ENCODE results near the gene ORAI2. TPM values are rescaled to one million over a fixed set of nuclear protein-coding genes. Genes with fewer than 3 reads are reported as not detected.
A peak's percentile ranks its signal among the peaks of the same experiment; 100 is the strongest.

Gene ORAI2
- total RNA-seq (2021; fragmentation: NEBNext Ultra II Directional; extraction: Animal tissue kit (Norgen Biotek cat#: 25700)) (20.7 and 22.9 TPM in 2 replicates), polyA plus RNA-seq (2011; rRNA removed) (35.2 and 49.8 TPM in 2 replicates), polyA minus RNA-seq (2011; rRNA and poly(A)+ RNA removed) (18.7 and 27.7 TPM in 2 replicates)
- polyA plus RNA-seq (2011; cell fraction: cytosol; rRNA removed), result 30.9 TPM
- 22.4 TPM for polyA plus RNA-seq (2011; cell fraction: nucleus; rRNA removed)
- polyA plus RNA-seq (2012, experiment 1 of 2), result 14.2 to 25.3 TPM (median 22.8 TPM) in 4 replicates
- 15.5 TPM for polyA plus RNA-seq (2012, experiment 2 of 2)
- 17.4 TPM for polyA plus RNA-seq (2013, experiment 1 of 2)
- polyA plus RNA-seq (2013, experiment 2 of 2), result 16.4 TPM
- polyA minus RNA-seq (2011; cell fraction: cytosol; rRNA and poly(A)+ RNA removed), result 24.6 TPM
- 17.7 TPM for polyA minus RNA-seq (2011; cell fraction: nucleus; rRNA and poly(A)+ RNA removed)
- long read RNA-seq, experiment 1, full-length matches to known transcripts, result 3 of 12 reads
- long read RNA-seq, experiment 1, partial matches to known transcripts, result 0 of 12 reads
- long read RNA-seq, experiment 1, other reads (novel, unspliced or antisense), result 9 of 12 reads
- long read RNA-seq, experiment 2, partial matches to known transcripts, result 0 of 3 reads
- long read RNA-seq, experiment 2, other reads (novel, unspliced or antisense), result 3 of 3 reads

DNA sequence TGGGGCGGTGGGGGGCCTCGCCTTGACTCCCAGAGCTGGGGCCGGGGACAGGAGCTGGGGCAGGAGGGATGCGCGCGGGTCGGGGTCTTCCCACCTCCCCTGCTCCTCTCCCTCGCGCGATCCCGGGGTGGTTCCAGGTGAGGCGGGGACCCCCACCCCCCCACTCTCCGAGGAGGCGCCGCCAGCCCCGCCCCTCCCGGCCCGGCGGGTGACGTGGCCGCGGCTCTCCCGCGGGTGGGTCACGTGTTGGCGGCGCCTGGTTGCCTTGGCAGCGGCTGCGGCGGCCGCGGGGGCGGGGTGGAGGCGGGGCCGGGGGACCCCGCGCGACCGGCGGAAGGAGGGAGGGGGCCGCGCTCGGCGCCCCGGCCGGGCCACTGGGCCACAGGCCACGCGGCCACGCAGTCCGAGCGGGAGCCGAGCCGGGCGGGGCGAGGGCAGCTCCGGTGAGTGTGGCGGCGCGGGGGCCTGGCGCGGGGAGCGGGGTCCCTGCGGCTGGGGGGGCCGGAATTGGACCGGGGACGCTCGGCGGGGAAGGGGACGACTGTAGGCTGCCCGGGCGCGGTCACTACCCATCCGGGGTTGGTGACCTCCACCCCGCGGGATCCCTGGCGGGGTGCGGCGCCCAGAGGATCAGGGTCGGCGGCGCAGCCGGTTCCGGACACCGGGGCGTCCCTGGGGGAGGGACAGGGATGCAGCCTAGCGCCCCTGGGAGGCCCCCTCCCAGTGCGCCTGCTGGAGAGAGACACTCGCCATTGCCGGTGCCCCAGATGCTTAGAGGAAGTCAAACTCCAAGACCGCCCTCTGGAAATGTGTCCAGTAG, at the start of gene ORAI2:
ORAI2 (plus strand) TSS at position 357 of the 820 bp plus-strand sequence. CDS start 5,382 bp downstream, outside the sequence.
- WGBS, 2 experiments (ENCODE audit: extremely low coverage in 1 of 2, insufficient coverage in 1 of 2, insufficient read length in 1 of 2, insufficient replicate concordance in 2 of 2, low coverage in 1 of 2, low lambda C conversion rate in 2 of 2, missing lambda C conversion rate in 1 of 2), result 4% methylated on average over 19 of the region's 90 CpGs; no CpG with 5 or more reads in 1 of the 2 experiments
- FAIRE-seq, result no peak
- no peak for TF ChIP-seq SAP30 (IDR thresholded peaks at IDR 0.05; ENCODE audit: insufficient read depth, insufficient replicate concordance, low read length)
- TF ChIP-seq RFX5 (IDR thresholded peaks at IDR 0.05; ENCODE audit: borderline replicate concordance, low read depth, low read length), result no peak
- TF ChIP-seq TAF1 (IDR thresholded peaks at IDR 0.05; ENCODE audit: low read depth, low read length), result 0 out of 2 replicates have a peak, but pooled peaks have one; percentile 23
- TF ChIP-seq HDAC2 (IDR thresholded peaks at IDR 0.05; ENCODE audit: borderline replicate concordance in 1 of 2, low read depth in 2 of 2, low read length in 2 of 2), result 0 out of 4 replicates have a peak, but pooled peaks of 1 of the 2 experiments have one; percentile 34
- no peak for TF ChIP-seq CHD1 (IDR thresholded peaks at IDR 0.05; ENCODE audit: low read depth, low read length)
- TF ChIP-seq KDM4A (IDR thresholded peaks at IDR 0.05; ENCODE audit: low read depth, low read length, severe bottlenecking), result peak; percentile 82

More for the DNA sequence above, at the start of gene ORAI2:
- Histone ChIP-seq H2BK12ac (ENCODE audit: low read depth, low read length) (no peak within 1 kb of the TSS), H3K4me1 (replicated peaks in 1 of 4; ENCODE audit: control insufficient read depth in 3 of 4, insufficient read depth in 4 of 4, low read length in 3 of 4) (peaks cover 0 to 8% (median 5%) of the 10 kb centered on the region in 4 experiments; a peak in 5 of 7 replicates), H2BK20ac (ENCODE audit: low read length) (no peak within 1 kb of the TSS), H2AK5ac (ENCODE audit: low read depth, low read length) (peak within 1 kb of the TSS; percentile 70; the same call in 1 of the 2 replicates), H3K36me3 (ENCODE audit: control insufficient read depth in 2 of 4, insufficient read depth in 4 of 4, low read length in 3 of 4) (no peaks in the 10 kb centered on the region; a peak in 1 of 8 replicates), H3K79me1 (ENCODE audit: low read depth, low read length) (no peaks in the 10 kb centered on the region), H4K5ac (ENCODE audit: insufficient read length, low read depth, low read length) (no peak within 1 kb of the TSS), H2BK120ac (replicated peaks; ENCODE audit: low read depth, low read length) (no peak within 1 kb of the TSS), H3K56ac (replicated peaks; ENCODE audit: insufficient read length, low read depth, low read length) (peak within 1 kb of the TSS; percentile 46), H3K79me2 (ENCODE audit: control insufficient read depth in 1 of 2, insufficient read depth in 2 of 2, low read length in 2 of 2) (no peaks in the 10 kb centered on the region), H3K4me2 (ENCODE audit: insufficient read depth in 1 of 2, low read depth in 2 of 2, low read length in 2 of 2) (peak within 1 kb of the TSS; percentile 77 to 85), H3K23ac (ENCODE audit: insufficient read length) (no peak within 1 kb of the TSS), H3K27ac (ENCODE audit: low read depth, low read length) (no peak within 1 kb of the TSS; the same call in 1 of the 2 replicates), H4K91ac (replicated peaks; ENCODE audit: insufficient read length, low read length) (no peak within 1 kb of the TSS), H3K9ac (replicated peaks in 1 of 4; ENCODE audit: extremely low read depth in 1 of 4, low read depth in 3 of 4, low read length in 3 of 4) (peak within 1 kb of the TSS in 3 of 4 experiments; percentile 20 to 93 (median 47); a peak in 5 of 7 replicates), H3K14ac (ENCODE audit: insufficient read length) (no peak within 1 kb of the TSS), H4K20me1 (replicated peaks in 1 of 2; ENCODE audit: control insufficient read depth in 1 of 2, insufficient read depth in 2 of 2, low read length in 2 of 2) (peaks cover 0 to 3% of the 10 kb centered on the region in 2 experiments), H3K27me3 (replicated peaks in 1 of 4; ENCODE audit: control insufficient read depth in 3 of 4, extremely low read depth in 1 of 4, insufficient read depth in 3 of 4, low read length in 3 of 4) (no peaks in the 10 kb centered on the region), H3K9me3 (ENCODE audit: insufficient read depth in 2 of 2, low read depth in 1 of 2, low read length in 1 of 2) (no peaks in the 10 kb centered on the region), H3K4me3 (ENCODE audit: extremely low read depth in 1 of 4, insufficient read depth in 2 of 4, low read depth in 3 of 4, low read length in 4 of 4) (peak within 1 kb of the TSS; percentile 62 to 78 (median 74)), H3K4ac (replicated peaks; ENCODE audit: insufficient read length, low read depth, low read length) (no peak within 1 kb of the TSS), H4K8ac (ENCODE audit: extremely low read depth, insufficient read depth, low read length) (peak within 1 kb of the TSS; percentile 64), H2BK15ac (ENCODE audit: low read length) (no peak within 1 kb of the TSS), H2AFZ (ENCODE audit: low read length) (0 out of 2 replicates have a peak within 1 kb of the TSS, but pooled peaks have one; percentile 44), H3K23me2 (ENCODE audit: low read depth, low read length) (peaks cover 3% of the 10 kb centered on the region; the same call in 1 of the 2 replicates), H3K18ac (ENCODE audit: extremely low read depth, low read length) (peak within 1 kb of the TSS; percentile 78), H2BK5ac (ENCODE audit: low read depth, low read length) (0 out of 2 replicates have a peak within 1 kb of the TSS, but pooled peaks have one; percentile 35)
- DNase-seq (ENCODE audit: low read depth in 1 of 2, low spot score in 2 of 2), result peak in 1 of 2 experiments; percentile 86
- ChIA-PET POLR2A (ENCODE audit: partially characterized antibody) (interaction anchor here (2.3 to 3.6 kb wide), 2 partner anchors 8 to 9 kb away, joined by 8 to 16 read pairs; no protein-coding TSS in a partner anchor), CTCF (ENCODE audit: partially characterized antibody) (interaction anchor here (0.8 to 1.2 kb wide), 3 partner anchors 16 to 154 kb away, joined by 3 to 4 read pairs (median 3); no protein-coding TSS in a partner anchor)
